HG03060 (cell line): ENCODE results near the gene USP13.
"Not testable (repeated sequence)": the region's sequence is repeated elsewhere in the genome, so short reads cannot be mapped to it uniquely, and the experiment has no call there.

Experiments used
- ATAC-seq: cut with Tn5 transposase; IDR thresholded peaks from one replicate; pipeline ENCODE4 v1.9.1; 2021; ENCODE audit warnings: low read depth, moderate number of reproducible peaks; ENCODE audit not compliant: unreplicated experiment

USP13 gene

DNA sequence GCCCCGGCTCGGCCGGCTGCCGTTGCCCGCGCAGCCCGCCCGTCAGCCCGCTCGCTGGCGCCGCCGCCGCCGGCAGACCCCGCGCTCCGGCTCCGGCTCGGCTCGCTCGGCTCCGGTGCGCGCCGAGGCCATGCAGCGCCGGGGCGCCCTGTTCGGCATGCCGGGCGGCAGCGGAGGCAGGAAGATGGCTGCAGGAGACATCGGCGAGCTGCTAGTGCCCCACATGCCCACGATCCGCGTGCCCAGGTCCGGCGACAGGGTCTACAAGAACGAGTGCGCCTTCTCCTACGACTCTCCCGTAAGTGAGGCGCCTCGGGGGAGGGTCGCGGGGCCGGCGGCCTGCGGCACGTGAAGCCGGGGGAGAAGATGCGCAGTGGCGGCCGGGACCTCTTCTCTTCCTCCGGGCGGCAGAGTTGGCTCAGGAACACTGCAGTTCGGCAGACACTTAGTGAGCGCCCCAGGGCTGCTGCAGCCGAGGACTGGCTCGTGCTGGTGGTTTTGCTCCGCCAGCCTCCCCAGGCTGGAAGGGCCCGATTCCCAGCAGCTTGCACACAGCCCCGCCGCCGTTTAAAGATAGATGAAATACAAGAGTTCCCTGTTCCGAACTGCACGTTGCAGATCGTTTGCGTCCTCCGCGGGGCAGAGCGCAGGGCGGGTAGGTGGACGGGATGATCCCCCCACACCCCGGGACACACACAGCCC is 407 bp downstream of the USP13 start:
- peak; percentile 33 for ATAC-seq

DNA sequence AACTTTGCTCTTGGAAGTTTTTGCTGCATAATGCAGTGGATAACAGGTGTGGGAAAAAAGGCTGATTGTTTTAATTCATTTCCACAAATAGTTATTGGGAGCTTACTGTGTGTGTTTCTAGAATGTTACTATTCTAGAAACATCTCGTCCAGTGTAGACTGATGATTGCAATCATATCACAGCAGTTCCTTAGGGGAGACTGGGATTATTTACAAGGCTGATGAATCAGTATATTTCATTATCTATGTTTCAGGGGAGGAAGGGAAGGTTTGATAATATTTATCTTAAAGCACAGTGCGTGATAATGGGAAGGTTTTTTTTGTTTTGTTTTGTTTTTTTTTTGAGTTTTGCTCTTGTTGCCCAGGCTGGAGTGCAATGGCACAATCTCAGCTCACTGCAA is 2.4 kb downstream of the USP13 start:
- no peak for ATAC-seq

DNA sequence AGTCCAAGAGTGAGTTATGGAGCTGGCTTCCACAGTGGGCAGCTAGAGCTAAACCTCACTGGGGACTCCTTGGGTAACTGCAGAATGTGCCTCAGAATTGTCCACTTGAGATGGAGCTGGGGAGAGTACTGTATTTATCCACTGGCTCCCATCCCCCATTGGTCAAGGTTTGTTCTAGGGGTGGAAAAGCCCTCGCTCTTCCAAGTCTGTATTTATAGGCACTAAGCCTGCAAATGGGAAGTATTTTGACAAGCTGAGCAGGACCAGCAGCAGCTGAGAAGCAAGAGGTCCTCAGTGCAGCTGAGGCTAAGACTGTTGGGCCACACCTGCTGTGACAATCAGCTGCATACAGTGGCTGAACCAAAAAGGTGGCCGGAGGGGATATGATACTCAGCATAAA is 5.8 kb downstream of the USP13 start:
- no peak for ATAC-seq

DNA sequence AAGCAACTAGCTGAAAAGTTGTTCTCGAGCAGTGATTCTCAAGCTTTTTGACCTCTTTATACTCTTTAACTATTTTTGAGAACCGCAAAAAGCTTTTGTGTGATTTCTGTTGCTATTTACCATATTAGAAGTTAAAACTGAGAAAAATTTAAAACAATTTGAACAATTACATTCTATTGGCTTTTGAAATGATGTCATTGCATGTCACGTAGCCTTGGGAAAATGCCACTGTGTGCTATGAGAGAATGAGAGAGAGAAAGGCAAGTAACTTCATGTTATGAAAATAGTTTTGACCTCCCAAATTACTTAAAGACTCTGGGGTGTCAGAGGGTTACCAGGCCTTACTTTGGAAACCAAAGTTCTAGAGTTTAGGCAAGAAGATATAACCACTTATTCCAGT is 8.0 kb downstream of the USP13 start:
- no peak for ATAC-seq

DNA sequence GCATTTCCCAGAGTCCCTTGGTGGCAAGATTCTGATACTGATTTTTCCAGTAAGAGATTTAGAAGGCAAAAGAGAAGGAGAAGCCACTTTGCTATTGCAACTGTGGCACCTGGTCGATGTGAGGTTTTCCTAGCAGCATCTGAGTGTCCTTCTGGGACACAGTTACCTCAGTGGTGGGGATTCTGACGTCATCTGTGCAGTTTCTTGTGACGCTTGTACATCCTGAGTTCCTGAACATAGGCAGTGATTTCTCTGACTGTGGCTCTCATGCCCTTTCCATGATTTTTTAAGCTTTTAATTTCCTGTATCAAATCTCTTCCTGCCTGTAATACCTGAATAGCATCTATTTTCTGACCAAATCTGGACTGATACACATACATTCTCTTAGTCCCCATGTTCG is 8.9 kb downstream of the USP13 start:
- ATAC-seq: no peak

DNA sequence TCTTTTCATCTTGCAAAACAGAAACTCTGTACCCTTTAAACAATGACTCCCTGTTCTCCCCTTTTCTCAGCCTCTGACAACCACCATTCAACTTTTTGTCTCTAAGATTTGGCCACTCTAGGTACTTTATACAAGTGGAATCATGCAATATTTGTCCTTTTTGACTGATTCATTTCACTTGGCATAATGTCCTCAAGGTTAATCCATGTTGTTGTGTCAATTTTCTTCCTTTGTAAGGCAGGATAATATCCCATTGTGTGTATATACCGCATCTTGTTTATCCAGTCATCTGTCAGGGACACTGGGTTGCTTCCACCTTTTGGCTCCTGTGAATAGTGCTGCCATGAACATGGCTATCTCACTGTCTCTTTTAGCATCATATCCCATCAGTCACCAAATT is 10.3 kb downstream of the USP13 start:
- ATAC-seq: no peak

DNA sequence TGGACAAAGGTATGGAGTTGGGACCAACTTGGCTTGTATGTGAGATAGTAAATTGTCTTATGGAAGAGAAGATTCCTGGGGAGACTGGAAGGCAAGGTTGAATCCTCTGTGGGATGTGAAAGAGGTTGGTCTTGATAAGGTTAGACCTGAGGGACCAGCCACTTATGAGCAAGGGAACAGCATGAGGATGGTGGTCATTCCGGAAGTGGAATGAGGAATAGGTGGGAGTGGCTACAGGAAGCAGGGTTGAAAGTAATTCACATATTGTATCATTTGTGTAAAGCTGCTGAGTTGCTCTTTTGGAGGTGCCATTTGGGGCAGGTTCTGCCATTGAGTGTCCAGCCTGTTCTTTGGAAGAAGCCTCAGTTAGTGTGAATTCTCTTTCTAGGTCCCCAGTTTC is 13.2 kb downstream of the USP13 start:
- ATAC-seq: no peak

DNA sequence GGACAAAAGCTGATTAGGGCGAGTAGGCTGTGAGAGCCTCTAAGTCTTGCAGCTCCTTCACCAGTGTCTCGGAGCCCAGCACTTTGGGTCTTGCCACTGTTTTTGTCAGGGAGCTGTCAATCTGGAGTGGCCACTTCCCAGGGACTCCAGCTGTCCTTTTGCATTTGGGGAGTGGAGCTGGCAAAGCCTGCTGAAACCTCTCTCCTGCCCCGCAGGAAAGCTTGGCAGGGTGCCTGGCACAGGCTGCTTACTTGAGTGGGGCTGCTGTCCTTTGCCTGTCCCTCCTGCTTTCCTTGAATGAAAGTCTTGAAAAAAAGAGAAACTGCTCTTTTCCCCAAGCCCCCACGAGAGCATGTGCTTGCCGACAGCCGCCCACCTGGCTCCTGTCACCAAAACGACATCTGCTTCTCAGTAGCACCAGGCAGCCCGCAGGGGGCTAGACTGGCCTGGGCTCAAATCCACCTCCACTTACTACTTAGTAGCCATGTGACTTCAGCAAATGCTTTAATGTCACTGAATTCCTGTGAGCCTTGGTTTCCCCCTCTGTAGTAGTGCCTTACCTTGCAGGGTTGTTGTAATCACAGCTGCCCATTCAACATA is 13.7 kb downstream of the USP13 start:
- no peak for ATAC-seq

DNA sequence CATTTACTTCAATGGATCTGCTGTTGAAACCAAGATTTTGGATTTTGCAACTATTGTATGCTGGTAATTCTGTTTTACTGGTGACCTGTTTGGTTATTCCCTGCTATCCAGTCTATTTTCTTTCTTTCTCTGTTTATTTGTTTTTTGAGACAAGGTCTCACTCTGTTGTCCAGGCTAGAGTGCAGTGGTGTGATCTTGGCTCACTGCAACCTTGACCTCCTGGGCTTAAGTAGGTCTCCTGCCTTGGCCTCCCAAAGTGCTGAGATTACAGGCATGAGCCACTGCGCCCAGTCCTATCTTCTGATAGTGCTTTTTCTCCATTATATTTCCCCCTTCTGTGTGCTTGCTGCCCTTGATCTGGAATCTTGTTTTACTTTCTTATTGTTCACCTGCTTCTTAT is 15.6 kb downstream of the USP13 start:
- no peak for ATAC-seq

DNA sequence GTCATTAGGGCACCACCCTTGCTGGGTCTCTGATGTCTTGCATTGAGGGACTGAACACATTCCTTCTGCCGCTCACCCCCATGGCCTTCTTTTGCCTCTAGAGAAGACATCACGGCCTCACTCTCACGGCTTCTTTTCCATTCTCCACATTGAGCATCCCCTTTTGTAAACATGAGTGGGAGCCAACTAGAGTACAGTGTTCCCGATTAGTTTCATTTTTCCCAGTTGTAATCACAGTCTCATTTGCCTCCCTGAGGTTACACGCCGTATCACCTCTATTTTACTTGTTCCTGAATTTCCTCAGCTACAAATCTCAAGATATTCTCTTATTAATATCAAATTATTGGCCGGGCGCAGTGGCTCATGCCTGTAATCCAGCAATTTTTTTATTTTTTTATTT is 17.5 kb downstream of the USP13 start:
- ATAC-seq: no peak

DNA sequence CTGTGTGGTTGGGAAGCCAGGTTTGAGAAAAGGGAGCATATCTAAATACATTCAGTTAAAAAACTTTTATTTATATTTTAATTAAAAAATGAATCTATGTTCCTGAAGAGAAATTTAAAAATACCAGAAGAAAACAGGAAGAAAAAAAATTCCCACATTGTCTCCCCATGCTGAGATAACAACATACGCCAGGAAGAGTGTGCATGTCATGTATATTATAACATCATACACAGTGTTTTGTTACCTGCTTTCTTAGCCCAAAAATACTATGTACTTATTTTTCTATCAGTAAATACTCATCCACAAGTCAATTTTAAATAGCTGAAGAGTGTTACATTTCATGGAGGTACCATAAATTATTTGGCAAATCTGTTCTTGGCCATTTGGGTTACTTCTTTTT is 18.5 kb downstream of the USP13 start:
- no peak for ATAC-seq

DNA sequence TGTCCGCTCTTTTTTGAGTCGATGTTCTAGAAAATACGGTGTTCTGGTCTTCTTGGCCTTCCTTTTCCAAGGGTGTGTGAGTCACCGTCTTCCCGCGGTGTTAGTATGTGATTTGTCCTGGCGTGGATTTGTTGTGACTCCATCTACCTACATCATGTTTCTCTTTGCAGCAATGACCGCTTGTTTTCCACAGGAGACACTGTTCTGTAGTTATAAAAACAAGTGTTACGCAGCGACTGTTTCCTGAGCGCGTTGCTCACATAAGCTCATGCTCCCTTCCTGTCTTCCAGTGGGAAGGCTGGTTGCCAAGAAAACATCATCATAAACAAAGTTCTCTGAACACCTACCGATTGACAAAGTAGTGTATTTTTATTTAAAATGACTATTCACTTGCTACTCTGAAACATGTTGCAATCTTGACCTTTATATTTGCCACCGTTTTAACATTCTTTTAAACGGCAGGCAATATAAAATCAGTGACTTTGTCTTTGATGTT is 19.0 kb downstream of the USP13 start:
- no peak for ATAC-seq

DNA sequence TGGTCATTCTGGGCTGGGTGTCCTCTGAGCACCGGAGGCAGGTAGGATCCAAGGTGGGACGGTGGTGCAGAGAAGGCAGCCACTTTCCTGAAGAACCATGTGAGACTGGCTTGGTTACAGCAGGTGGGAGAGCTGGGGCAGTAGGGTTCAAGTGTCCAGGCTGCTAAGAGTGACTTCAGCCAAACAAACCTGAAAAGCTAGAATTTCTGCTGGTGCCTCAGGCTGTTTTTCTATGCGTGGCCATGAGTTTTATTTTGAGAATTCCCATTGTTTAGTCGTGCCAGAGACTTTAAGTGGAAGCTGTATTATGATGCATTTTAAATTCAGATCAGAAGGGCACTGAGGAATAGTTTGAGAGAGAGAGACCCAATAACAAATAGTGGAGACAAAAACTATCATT is 20.1 kb downstream of the USP13 start:
- no peak for ATAC-seq

DNA sequence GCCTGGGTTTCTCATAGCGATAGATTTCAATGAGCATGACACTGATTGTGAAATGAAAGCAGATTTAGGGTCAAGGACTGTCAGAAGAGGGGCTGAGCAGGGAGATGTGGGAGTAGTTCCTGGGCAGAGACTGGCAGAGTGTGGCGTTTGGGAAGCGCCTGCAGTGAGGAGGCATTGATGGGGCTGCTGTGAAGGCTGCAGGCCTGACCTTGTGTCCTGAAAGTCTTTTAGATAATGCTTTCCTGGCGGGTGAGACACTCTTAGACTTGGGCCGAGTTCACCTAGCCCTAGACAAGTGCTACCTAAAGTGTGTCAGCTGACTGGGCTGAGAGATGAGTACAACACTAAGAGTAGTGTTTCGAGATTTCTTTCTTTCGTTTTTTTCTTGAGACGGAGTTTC is 20.7 kb downstream of the USP13 start:
- ATAC-seq: no peak

DNA sequence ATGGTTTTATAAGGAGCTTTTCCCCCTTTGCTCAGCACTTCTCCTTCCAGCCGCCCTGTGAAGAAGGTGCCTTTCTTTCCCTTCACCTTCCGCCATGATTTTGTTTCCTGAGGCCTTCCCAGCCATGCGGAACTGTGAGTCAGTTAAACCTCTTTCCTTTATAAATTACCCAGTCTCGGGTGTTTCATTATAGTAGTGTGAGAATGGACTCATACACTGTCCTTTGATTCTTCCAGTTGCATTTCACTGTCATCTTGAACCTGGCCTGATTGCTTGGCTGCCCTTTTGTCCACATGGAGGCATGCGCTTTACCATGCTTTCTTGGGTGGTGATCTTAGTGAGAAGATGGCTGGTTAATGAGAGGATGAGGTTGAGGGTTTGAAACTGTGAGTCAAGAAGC is 23.2 kb downstream of the USP13 start:
- ATAC-seq: no peak

DNA sequence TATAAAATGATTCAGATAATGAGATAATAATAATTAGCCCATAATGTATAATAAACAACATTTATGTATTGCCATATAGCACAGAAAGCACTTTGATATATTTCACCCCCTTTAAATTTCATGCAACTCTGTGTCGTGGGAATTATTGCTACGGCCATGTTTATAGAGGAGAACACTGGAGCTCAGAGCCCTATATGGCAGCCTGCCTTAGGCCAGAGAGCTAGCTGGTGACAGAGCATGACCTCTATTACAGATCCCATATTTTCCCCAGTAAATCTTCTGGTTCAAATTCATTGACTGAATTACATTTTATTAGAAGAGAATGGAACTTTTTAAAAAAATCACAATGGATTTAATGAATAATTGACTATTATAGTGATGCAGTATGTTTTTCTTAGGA is 25.0 kb downstream of the USP13 start:
- ATAC-seq: no peak

DNA sequence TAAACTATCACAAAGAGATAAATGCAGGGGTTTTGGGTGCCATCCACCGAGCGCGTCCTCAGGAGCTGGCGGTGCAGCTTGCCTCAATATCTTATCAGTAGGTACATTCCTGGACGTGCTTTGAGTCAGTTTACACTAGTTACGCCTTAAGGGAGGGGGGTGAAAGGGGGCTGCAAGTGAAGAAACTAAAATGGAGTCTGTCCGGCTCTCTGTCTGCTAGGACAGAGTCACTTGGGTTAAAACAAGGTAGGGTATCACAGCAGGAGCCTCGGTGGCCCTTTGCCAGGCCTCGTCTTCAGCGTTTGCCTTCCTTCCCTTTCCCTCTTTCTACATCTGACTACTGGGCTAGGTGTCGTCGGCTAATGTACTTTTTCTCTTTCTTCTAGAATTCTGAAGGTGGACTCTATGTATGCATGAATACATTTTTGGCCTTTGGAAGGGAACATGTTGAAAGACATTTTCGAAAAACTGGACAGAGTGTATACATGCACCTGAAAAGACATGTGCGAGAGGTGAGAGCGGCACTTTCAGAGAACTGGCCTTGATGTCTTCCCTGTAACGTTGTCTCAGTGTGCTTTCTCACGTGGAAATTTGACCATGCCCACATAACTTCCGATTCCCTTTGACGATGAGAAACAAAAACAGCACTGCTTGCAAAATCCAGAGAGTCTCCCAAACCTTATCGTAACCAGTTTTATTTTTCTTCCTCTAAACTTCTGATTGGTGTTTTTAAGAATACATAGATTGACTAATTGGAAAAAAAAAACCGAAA is 28.8 kb downstream of the USP13 start:
- ATAC-seq: no peak

DNA sequence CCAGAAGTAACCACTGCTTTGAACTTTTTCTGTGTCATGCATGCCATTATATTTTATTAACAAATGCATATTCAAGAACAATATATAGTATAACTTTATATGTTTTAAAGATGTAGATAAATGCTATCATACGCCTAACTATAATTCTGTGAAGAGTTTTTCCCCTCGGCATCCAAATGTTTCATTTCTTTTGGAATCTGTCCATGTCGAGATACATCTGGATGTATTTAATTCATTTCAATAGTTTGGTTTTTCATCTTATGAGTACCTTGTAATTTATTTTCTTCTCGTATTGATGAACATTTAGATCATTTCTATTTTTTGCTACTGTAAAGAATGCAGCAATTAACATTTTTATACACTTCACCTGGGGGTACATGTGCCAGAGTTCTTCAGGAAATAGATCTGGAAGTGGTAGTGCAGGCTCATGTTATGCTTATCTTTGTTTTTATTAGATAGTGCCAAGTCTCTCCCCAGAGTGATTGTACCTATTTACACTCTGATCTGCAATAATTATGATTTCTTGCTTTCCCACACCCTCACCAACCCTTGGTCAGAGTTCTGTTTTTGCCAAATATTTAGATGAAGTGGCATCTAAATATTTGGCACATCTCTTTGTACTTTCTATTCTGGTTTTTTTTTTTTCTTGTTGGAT is 29.7 kb downstream of the USP13 start:
- ATAC-seq: no peak

DNA sequence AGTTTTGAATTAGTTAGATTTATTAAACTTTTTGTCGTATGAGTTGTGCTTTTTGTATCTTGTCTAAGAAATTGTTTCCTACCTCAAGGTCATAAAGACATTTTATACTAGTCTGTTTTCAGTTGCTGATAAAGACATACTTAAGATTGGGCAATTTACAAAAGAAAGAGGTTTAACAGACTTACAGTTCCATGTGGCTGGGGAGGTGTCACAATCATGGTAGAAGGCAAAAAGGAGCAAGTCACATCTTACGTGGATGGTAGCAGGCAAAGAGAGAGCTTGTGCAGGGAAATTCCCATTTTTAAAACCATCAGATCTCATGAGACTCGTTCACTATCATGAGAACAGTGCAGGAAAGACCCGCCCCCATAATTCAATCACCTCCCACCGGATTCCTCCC is 30.4 kb downstream of the USP13 start:
- not testable (repeated sequence) for ATAC-seq

DNA sequence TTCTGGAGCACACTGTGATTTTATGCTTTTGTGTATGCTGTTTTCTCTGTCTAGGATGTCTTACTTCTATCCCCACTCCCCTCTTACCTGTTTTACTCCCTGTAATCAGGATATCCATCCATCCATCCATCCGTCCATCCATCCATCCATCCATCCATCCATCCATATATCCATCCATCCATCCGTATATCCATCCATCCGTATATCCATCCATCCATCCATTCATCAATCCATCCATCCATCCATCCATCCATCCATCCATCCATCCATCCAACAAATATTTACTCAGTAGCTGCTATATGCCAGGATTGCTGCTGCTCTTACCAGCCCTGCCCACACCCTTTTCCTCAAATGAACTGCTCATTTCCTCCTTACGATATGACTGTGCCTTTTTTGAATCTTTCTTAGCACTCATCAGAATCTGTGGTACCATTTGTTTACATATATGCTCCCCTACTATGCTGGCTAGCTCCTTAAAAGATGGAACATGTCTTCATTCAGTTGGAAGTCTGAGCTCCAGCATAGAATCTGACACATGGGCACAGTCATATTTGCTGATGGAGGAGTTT is 35.2 kb downstream of the USP13 start:
- no peak for ATAC-seq

DNA sequence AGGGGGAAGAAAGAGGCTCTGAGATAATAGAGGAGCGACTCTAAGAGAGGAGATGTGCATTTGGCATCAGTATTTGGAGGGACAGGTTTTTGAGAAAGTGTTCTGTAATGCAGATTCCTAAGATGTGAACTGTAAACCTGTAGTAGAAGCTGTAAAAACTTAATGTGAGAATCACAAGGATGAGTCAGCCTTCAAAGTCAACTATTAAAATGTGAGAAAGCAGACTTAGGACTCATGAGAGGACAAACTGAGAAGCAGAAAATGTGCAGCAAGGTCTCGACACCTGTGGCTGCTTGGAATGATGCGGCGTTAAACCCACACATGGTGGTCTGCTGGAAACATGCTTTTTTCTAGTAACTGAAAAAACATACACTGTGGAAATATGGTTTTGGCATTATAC is 36.0 kb downstream of the USP13 start:
- ATAC-seq: no peak
